ACC112 (cell line): ENCODE results near the gene ASS1.
"Not testable (repeated sequence)": the region's sequence is repeated elsewhere in the genome, so short reads cannot be mapped to it uniquely, and the experiment has no call there.

Experiments used
- H2AFZ ChIP-seq: fragments of 200-600 bp; sonication (generic); one replicate; pipeline ENCODE4 v1.6.0; 2017; ENCODE audit warnings: antibody characterized with exemption, low read length; ENCODE audit not compliant: unreplicated experiment
- H3K27ac ChIP-seq: fragments of 200-600 bp; sonication (generic); 2 replicates; pipeline ENCODE4 v1.5.1; 2014; ENCODE audit warnings: low read depth, mild to moderate bottlenecking, antibody characterized with exemption, low read length, moderate library complexity
- H3K27me3 ChIP-seq: fragments of 200-600 bp; sonication (generic); 2 replicates; pipeline ENCODE4 v1.6.1; 2014; ENCODE audit warnings: mild to moderate bottlenecking, antibody characterized with exemption, low read length, moderate library complexity, mixed read lengths; ENCODE audit not compliant: insufficient read depth
- H3K36me3 ChIP-seq: fragments of 200-600 bp; sonication (generic); 2 replicates; pipeline ENCODE4 v1.6.1; 2016; ENCODE audit warnings: mild to moderate bottlenecking, antibody characterized with exemption, low read length, moderate library complexity, mixed read lengths; ENCODE audit not compliant: insufficient read depth
- H3K4me1 ChIP-seq: fragments of 200-600 bp; sonication (generic); one replicate; pipeline ENCODE4 v1.6.1; 2016; ENCODE audit warnings: low read length, mixed read lengths; ENCODE audit not compliant: insufficient read depth, unreplicated experiment, control insufficient read depth
- H3K4me3 ChIP-seq: fragments of 200-600 bp; sonication (generic); 2 replicates; pipeline ENCODE4 v1.5.1; 2014; ENCODE audit warnings: mild to moderate bottlenecking, low read depth, low read length
- H3K79me2 ChIP-seq: fragments of 200-600 bp; sonication (generic); one replicate; pipeline ENCODE4 v1.6.0; 2016; ENCODE audit warnings: low read length; ENCODE audit not compliant: control insufficient read depth, unreplicated experiment, insufficient read depth

Gene ASS1

DNA sequence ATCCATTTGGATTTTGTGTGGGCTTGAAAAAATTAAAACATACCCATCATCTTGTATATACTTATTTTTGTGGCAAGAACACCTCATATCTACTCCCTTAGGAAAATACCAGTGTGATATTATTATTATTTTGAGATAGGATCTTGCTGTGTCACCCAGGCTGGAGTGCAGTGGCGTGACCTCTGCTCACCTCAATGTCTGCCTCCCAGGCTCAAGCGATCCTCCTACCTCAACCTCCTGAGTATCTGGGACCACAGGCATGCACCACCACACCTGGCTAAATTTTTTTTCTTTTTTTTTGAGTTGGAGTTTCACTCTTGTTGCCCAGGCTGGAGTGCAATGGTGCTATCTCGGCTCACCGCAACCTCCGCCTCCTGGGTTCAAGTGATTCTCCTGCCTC lies 10.1 kb upstream of the ASS1 start:
- H3K27me3 ChIP-seq: peaks cover 12% of the 10 kb centered on the region; the same call in 1 of the 2 replicates
- not testable (repeated sequence) for H3K27ac ChIP-seq, H3K79me2 ChIP-seq, H3K36me3 ChIP-seq, H3K4me3 ChIP-seq, H2AFZ ChIP-seq, H3K4me1 ChIP-seq

DNA sequence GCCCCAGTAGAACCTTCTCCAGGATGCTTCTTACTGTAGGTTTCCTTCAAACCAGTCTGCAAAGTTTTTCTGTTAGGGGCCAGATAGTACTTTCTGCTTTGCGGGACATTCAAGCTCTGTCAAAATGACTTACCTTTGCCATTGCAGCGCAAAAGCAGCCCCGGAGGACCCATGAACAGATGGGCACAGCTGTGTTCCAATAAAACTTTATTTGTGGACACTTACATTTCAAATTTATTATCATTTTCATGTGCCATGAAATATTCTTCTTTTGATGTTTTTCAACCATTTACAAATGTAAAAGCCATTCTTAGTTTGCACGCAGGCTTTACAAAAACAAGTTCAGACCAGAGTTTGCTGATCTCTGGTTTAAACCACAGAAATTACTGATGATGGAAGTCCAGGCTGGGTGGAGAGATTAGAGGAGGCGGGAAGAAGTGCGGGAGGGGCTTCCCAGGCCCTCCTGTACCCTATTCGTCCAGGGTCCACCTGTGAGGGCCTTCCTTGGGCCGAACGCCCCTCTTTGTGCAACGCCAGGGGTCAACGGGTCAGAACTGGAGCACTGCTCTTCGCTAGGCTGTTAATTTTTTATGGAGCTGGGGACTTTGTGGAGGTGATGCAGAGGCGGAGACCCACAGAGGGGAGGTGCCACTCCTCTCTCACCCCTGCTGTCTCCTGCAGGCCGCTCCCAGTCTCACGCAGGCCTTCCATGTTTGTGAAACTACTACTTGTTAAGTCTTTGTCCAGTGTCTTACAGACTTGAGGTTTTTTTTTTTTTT lies 7.6 kb upstream of the ASS1 start:
- Histone ChIP-seq H3K79me2 (no peaks in the 10 kb centered on the region), H3K36me3 (no peaks in the 10 kb centered on the region), H3K4me3 (no peak overlapping the region), H3K27ac (no peak overlapping the region), H3K4me1 (no peaks in the 10 kb centered on the region), H2AFZ (no peak overlapping the region), H3K27me3 (peaks cover 12% of the 10 kb centered on the region; the same call in 1 of the 2 replicates)

DNA sequence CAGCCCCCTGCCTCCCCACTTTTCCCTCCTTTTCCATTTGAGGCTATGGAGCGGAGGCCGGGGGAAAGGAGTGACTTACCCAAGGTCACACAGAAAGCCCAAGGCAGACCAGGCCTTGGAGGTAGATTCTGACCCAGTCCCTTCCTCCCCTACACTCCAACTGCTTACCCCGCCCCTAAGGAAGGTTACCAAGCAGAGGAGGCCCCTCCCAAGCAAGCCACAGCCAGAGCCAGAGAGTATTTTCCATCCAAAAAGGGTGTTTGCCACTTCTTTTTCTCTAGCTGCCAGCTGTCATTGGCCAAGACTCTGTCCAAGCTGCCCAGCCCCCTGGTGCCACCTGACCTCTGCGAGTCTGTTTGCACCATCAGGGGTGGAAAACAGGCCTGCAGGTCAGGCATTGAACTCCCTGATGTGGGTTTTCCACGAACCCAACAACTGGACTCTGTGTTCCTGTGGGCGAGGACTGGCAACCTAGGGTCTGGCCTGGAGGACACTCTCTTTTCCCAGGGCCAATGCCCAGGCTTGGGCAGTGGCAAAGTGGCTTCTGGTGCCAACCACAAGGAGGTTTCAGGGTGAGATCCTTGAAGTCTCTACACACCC lies 6.3 kb upstream of the ASS1 start:
- H3K79me2 ChIP-seq: no peaks in the 10 kb centered on the region
- no peak overlapping the region for H3K4me3 ChIP-seq
- no peak overlapping the region for H3K27ac ChIP-seq
- peaks cover 7% of the 10 kb centered on the region; the same call in 1 of the 2 replicates for H3K27me3 ChIP-seq
- H2AFZ ChIP-seq: no peak overlapping the region
- no peaks in the 10 kb centered on the region for H3K36me3 ChIP-seq
- H3K4me1 ChIP-seq: no peaks in the 10 kb centered on the region

DNA sequence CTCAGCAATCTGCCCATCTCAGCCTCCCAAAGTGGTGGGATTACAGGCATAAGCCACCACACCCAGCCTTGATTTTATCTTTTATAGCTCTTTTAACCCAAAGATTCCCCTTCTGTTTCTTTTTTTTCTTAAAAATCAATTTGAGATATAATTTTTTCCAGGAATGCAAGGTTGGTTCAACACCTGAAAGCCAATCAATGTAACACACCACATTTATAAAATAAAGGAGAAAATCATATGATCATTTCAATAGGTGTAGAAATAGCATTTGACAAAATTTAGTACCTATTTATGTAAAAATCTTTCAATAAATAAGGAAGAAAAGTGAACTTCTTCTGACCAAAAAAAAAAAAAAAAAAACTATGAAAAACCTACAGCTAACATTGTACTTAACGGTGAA lies 3.7 kb upstream of the ASS1 start:
- H2AFZ ChIP-seq: no peak overlapping the region
- H3K4me1 ChIP-seq: peaks cover 4% of the 10 kb centered on the region
- H3K4me3 ChIP-seq: no peak overlapping the region
- no peaks in the 10 kb centered on the region for H3K36me3 ChIP-seq
- no peaks in the 10 kb centered on the region for H3K27me3 ChIP-seq
- no peak overlapping the region for H3K27ac ChIP-seq
- H3K79me2 ChIP-seq: no peaks in the 10 kb centered on the region

DNA sequence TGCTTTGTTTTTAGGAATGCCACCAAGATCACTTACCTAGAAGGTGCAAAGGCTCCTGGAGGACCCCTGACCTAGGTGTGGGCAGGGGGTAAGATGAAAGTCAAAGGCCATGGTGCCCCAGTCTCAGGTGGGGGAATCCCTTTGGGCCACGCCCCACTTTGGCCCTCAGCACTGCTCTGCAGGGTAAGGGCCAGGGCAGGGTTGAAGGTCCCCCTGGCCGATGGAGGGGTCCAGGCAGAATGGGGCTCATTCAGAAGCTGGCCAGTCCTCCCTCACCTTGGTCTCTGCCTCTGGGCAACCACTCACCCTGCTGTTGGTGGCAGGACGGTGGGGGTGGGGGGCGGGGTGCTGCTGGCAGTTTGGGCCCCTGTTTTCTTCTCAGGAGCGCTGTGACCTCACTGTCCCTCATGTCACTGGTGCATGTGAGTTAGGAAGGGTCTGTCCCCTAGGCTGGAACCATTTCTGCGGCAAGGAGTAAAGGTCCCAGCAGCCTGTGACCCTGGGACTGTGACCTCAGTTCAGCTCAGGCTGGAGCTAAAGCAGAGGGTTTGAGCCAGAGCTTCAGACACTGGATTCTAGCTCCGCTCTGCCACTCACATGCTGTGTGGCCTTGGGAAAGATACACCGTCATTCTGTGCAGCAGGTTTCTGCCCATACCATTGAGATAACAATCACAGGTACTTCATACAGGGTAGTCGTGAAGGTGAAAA lies 1.9 kb upstream of the ASS1 start:
- no peaks in the 10 kb centered on the region for H3K27me3 ChIP-seq
- no peak overlapping the region for H3K27ac ChIP-seq
- no peak overlapping the region for H3K4me3 ChIP-seq
- H3K36me3 ChIP-seq: no peaks in the 10 kb centered on the region
- peaks cover 23% of the 10 kb centered on the region for H3K4me1 ChIP-seq
- H2AFZ ChIP-seq: no peak overlapping the region
- peaks cover 8% of the 10 kb centered on the region for H3K79me2 ChIP-seq

DNA sequence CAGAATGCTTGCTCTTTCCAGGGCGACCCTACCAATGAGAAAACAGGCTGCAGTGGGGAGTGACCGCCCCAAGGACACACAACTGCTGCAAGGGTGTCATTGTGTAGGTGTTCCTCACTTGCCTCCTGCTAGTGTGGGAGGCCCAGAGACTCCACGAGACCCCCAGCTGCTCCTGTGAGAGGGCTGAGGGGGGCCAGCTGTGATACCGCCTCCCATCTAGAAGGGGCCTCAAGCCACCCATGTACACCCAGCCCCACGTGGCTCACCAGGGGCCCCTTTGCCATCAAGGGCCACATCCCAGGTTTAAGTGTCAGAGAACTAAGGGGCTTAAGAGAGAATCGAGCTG lies 1.3 kb upstream of the ASS1 start:
- Histone ChIP-seq H2AFZ (no peak overlapping the region), H3K27ac (no peak overlapping the region), H3K36me3 (no peaks in the 10 kb centered on the region), H3K4me3 (no peak overlapping the region), H3K4me1 (peaks cover 27% of the 10 kb centered on the region), H3K27me3 (no peaks in the 10 kb centered on the region), H3K79me2 (peaks cover 11% of the 10 kb centered on the region)

DNA sequence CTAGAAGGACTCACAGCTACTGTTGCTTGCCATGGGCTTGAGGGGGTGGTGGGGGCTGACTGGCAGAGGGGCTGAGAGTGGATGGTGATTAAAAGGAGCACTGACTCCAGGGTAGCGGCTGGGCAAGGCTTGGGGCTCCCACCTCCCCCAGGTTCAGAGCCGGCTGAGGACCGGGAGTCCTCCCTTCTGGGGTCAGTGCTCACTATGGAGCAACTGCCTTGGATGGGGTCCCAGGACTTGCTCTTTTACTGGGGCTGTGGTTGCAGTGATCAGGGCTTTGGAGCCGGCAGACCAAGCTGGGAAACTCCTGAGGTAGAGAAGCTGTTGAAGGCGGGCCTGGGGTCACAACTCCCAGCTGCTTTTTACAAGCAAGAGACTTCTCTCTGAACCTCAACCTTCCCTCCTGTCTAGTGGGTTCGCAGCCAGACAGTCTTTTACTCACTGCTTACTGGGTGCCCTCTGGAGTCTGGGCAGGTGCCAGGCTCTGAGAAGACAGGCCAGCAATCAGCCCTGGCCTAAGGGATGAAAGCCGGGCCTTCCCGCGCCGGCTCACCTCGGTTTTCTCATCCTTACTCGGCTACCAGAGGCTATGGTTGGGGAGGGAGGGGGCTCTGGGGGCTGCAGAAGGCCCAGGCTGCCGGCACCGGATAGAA lies 795 bp upstream of the ASS1 start:
- no peak overlapping the region for H2AFZ ChIP-seq
- no peaks in the 10 kb centered on the region for H3K27me3 ChIP-seq
- H3K27ac ChIP-seq: no peak overlapping the region
- peak overlapping the region; percentile 87 for H3K4me3 ChIP-seq
- H3K79me2 ChIP-seq: peaks cover 11% of the 10 kb centered on the region
- peaks cover 27% of the 10 kb centered on the region for H3K4me1 ChIP-seq
- no peaks in the 10 kb centered on the region for H3K36me3 ChIP-seq

DNA sequence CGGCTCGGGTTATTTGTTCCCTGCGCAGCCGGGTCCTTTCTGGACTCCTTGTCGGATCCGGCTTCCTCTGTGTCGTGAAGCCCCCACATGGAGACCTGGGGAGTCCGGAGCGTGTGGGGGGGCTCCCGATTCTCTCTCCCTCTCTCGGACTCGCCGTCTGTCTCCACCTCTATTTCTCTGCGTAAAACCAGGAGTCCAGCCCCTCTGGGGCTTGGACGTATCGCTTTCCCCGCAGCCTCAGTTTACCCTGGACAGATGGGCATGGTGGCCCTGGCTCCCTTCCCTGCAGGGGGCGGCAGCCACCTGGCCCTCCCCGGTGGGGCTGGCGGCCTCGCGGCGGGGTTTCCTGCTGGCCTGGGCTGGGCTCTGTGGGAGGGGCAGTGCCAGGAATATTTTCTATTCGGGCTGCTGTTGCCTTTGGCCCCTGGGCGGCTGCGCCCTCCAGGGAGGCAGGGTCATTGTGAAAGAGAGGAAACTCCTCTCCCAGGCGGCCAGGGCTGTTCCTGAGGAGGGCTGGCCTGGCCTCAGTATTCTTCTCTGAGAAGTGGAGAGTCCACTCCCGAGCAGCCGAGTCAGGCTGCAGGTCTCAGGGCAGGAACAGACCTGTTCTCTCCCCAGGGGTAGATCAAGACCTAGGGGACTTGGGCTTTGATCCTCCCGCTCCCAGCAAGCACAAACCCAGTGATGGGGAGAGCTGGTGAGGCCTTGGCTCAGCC lies 665 bp downstream of the ASS1 start:
- Histone ChIP-seq H3K4me1 (peaks cover 27% of the 10 kb centered on the region), H3K4me3 (peak overlapping the region; percentile 87), H3K36me3 (no peaks in the 10 kb centered on the region), H3K27ac (peak overlapping the region; percentile 76), H2AFZ (peak overlapping the region; percentile 96), H3K27me3 (no peaks in the 10 kb centered on the region), H3K79me2 (peaks cover 16% of the 10 kb centered on the region)

DNA sequence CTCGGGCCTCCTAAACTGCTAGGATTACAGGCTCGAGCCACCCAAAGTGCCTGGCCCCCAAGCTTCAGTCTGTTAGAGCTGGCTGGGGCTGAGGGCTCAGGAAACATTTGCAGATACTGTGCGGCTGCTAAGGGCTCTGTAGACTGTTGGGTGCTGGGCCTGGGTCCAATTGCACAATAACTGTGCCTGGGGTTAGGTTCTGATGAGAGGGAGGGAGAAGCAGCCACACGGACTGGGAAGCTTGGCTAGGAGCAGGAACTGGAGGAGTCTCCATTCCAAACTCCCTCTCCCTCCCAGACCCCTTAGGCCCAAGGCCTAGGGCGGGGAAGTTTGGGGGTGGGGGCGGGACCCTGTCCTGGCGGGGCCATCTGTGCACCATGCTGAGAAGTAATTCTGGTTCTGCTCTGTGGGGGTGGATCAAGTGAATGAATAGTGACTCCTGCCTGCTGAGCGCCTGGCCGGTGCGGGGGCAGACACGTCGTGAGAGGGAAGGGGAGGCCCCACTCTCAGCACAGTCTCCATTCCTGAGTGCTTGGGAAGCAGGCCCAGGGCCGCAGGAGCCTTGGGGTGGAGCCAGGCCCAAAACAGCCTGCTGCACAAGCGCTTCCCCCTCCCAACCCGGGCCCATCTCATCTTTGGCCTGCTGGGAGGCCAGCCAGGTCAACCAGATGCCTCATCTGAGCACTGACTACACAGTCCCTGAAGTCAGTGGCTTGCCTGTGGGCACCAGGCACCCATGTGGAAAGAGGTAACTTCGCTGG lies 1.5 kb downstream of the ASS1 start:
- peak overlapping the region; percentile 76 for H3K27ac ChIP-seq
- H2AFZ ChIP-seq: peak overlapping the region; percentile 26
- no peaks in the 10 kb centered on the region for H3K27me3 ChIP-seq
- H3K4me3 ChIP-seq: peak overlapping the region; percentile 87
- no peaks in the 10 kb centered on the region for H3K36me3 ChIP-seq
- peaks cover 35% of the 10 kb centered on the region for H3K4me1 ChIP-seq
- peaks cover 16% of the 10 kb centered on the region for H3K79me2 ChIP-seq
